AG10803 (cell line): ENCODE measurements around the gene GPR89B.

Source experiments
- DNase-seq: peaks from one replicate; pipeline ENCODE4 v3.0.0; 2010; ENCODE audit warnings: low read depth
- H3K4me3 ChIP-seq: 2 replicates; pipeline ENCODE4 v1.5.1; 2011; ENCODE audit warnings: mild to moderate bottlenecking, low read length, control low read depth
- TF ChIP-seq, protein P1 (sequence below): conservative IDR thresholded peaks from 2 replicates; pipeline ENCODE4 v1.5.1; 2011; ENCODE audit warnings: mild to moderate bottlenecking, low read length, control low read depth, inconsistent platforms

GPR89B gene

DNA sequence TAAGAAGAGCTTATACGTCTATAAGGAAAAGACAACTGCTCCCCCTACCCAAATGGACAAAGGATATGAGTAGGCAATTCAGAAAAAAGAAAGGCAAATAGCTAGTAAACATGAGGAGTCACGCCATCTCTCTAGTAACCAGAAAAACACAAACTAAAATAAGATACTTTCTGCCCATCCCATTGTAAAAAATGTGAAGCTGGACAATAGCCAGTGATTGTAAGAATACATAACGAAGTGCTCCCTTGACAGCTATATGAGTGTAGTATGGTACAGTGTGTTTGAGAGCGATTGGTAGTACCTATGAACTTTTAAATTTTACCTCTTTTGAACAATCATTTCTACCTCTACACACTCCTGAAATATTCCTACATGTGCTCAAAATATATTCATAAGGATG is 33.1 kb upstream of the GPR89B start:
- peak; percentile 12 for DNase-seq
- H3K4me3 ChIP-seq, result no peak overlapping the region
- TF ChIP-seq, protein P1, sequence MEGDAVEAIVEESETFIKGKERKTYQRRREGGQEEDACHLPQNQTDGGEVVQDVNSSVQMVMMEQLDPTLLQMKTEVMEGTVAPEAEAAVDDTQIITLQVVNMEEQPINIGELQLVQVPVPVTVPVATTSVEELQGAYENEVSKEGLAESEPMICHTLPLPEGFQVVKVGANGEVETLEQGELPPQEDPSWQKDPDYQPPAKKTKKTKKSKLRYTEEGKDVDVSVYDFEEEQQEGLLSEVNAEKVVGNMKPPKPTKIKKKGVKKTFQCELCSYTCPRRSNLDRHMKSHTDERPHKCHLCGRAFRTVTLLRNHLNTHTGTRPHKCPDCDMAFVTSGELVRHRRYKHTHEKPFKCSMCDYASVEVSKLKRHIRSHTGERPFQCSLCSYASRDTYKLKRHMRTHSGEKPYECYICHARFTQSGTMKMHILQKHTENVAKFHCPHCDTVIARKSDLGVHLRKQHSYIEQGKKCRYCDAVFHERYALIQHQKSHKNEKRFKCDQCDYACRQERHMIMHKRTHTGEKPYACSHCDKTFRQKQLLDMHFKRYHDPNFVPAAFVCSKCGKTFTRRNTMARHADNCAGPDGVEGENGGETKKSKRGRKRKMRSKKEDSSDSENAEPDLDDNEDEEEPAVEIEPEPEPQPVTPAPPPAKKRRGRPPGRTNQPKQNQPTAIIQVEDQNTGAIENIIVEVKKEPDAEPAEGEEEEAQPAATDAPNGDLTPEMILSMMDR, result no peak

DNA sequence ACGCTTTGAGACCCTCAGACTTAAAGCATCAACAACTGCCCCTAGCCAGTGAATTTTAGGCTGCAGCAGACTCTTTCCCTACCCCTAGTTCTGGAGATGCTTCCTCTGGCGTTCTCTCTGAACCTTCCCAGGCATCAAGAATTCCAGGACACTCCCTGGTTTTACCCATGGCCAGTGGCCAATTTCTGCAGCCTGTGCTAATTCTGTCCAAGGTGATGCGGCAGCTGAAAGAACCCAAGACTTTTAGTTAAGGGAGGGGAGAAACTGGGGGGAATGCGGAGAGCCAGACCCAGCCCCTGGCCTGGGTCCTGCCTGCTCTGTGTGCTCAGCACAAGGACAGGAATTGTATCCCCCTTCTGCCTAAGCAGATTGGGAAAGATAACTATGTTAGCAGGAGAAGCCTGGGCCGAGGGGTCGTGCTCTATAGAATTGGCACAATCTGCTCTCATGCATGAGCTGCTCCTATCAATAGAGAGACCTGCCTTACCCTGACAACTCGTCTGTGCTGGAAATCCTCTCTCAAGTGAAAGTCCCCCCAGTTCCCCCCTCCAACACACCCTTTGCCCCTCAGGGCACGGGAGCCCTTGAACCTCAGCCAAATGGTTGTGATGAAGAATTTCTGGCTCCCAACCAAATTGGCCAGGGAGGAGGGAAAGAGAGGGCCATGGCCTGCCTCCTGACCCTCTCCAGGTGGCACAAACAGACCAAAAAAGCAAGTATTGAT is 31.0 kb upstream of the GPR89B start:
- no peak overlapping the region for H3K4me3 ChIP-seq
- TF ChIP-seq, protein P1, result no peak
- DNase-seq, result no peak

DNA sequence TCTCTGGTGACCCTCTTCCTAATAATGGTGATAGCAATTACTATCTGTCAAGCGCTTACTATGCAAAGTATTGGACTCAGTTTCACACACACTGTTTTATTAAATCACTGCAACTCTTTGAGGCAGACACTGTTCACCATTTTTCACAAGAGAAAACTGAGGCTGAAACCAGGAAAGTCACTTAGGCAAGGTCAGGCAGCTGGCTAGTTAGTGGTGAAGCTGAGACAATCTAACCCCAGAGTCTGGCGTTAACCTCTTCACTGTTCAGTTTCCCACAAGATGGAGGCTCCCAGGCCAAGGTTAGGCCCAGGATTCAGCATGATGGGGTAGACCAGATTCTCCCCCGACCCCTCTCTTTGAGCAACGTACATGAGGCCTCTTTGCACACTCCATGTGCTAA is 30.4 kb upstream of the GPR89B start:
- TF ChIP-seq, protein P1, result no peak
- H3K4me3 ChIP-seq, result no peak overlapping the region
- no peak for DNase-seq

DNA sequence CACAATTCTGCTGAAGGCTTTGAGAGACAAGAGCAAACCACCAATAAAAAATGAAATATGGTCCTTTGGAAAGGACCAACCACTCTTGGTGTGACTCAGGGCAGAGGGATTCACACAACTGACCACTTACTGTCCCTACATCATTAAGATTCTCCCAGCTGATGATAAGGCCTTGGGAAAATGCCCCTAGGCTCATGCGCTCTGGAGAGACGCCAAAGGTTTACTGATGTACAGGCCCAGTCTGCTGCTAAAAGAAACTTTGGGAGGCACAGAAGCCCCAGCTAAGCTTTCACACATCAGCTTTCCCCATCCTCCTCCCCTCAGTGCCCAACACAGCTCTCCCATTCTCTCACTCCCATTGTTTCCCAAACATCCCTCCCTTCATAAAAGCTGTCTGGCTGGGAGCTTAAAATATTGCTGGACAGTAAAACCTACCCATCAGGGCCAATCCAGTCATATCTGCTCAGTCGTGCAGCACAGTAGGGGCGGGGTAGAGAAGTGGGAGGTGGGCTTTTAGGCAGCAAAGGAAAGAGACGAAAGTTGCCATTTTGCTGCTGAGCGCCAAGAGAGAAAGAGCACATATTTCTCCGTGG is 25.9 kb upstream of the GPR89B start, which contains the start of gene GJA8:
Gene GJA8, plus strand, starts transcription at position 543 of the 593 bp plus-strand sequence. CDS start 5,161 bp downstream, outside the sequence.
- TF ChIP-seq, protein P1, result no peak
- no peak for DNase-seq
- H3K4me3 ChIP-seq, result no peak within 1 kb of the TSS

DNA sequence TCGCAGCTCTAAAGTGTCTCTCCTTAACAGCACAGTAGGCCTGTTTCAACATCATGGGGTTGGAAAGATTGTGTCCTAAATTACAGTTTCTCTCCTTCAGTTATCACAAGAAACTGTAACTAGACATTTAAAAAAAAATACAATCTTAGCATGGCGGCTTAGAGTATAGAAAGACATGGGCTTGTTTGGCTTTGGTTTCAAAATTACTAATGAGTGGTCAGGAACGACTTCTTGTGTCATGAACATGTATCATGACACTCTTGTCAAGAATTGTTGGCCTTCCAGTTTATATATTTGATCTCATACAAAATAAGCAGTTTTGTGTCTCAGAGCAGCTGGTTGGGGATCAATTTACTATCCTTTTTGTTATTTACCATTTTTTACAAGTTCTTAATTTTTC is 23.5 kb upstream of the GPR89B start:
- DNase-seq, result no peak
- TF ChIP-seq, protein P1, result no peak
- H3K4me3 ChIP-seq, result no peak overlapping the region

DNA sequence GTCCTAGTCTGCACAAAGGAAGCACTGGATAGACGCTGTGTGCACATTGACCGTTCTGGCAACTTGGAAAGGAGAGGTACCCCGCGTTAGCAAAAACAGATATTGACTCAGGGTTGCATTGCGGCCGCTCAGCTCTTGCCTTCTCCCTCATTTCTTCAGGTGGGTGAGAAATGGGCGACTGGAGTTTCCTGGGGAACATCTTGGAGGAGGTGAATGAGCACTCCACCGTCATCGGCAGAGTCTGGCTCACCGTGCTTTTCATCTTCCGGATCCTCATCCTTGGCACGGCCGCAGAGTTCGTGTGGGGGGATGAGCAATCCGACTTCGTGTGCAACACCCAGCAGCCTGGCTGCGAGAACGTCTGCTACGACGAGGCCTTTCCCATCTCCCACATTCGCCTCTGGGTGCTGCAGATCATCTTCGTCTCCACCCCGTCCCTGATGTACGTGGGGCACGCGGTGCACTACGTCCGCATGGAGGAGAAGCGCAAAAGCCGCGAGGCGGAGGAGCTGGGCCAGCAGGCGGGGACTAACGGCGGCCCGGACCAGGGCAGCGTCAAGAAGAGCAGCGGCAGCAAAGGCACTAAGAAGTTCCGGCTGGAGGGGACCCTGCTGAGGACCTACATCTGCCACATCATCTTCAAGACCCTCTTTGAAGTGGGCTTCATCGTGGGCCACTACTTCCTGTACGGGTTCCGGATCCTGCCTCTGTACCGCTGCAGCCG is 20.3 kb upstream of the GPR89B start:
- no peak for DNase-seq
- TF ChIP-seq, protein P1, result no peak
- no peak overlapping the region for H3K4me3 ChIP-seq
